Measurements from ENCODE around the gene TTC34.

TTC34 gene

DNA sequence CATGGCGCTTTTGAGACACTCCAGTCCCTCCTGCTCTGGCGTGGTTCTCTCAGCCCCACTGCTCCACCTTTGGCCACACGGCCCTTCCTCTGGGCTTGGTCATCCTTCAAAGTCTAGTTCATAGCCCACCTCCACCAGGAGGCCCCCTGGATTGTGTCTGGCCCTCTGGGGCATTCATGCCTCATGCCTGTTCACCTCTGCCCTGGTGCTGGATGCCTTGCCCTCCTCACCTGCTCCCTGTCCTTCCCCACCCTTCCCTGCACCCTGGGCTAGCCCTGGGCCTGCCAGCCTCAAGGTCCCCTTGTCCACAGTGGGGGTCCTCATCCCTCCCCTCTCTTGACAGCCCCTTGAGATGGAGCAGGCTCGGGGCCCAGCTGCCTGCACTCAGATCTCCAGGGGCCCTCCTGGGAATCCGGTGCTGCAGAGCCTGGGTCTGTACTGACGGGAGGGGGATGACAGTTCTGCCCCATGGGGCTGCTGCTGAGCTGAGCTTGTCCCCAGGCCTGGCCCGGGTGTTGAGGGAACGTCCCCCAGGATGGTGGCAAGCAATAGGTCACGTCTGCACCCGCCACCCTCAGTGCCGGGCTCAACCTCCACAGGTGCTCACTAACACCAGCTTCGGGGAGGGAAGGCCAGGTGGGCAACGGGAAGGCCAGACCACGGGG is 196.5 kb downstream of the TTC34 start:
- no peak for DNase-seq (ENCODE audit: low spot score)

DNA sequence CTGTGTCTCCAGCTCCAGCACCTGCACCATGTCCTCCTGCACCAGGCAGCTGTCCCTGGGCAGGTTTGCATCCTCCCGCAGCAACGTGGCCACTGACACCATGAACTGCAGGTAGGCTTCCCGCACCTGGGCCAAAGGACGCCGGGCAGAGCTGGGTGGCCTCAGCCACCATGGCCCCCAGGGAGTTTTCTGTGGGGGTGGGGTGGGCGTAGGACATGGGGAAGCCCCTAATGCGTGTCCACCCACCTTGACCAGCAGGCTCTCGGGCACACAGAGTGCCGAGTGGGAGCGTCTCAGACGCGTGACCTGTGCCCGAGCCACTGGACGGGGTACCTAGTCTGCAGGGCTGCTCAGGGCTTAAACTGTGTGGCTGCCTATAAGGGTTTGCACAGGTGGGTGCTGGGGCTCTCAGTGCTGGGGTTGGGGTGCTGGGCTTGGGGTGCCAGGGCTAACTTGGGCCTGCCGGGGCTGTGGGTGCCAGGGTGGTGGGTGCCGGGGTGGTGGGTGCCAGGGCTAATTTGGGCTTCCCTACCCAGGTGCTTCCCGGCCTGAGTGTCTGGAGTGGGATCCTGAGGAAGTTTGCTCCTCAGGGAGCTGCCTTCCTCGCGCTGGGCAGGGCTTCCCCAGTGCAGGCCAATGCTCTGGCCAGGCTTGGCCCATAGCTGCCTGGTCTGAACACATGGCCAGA is 197.2 kb downstream of the TTC34 start:
- DNase-seq (ENCODE audit: low spot score) = no peak

GRCh38 chr1:2603521-2604155 is 197.9 kb downstream of the TTC34 start:
- DNase-seq (ENCODE audit: low spot score) = no peak

GRCh38 chr1:2602866-2603520 is 198.5 kb downstream of the TTC34 start:
- DNase-seq (ENCODE audit: low spot score) = no peak

GRCh38 chr1:2602311-2602835 is 199.1 kb downstream of the TTC34 start:
- no peak for DNase-seq (ENCODE audit: low spot score)

DNA sequence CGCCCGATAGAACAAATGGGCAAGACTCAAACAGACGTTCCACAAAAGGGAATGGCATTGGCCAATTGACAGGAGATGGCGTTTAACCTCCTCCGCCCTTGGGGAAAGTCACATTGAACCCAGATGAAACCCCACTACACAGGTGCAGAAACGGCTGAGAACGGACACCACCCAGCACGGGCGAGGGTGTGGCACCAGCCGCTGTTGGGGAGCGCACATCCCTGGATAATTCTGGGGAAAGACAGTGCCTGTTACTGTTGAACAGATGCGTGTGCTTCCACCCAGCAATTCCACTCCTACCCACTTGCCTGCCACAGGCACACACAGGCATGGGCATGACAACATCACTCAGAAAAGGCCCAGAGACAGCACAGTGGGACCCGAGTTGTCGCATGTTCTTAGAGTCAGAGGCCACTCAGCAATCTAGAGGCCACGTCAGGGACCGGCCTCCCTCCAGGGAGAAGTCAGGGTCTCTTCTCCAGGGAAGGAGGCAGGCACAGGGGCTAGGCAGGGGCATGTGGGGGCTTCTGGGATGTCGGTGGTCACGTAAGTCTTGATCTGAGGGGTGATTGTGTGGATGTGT is 199.7 kb downstream of the TTC34 start:
- DNase-seq (ENCODE audit: low spot score) = no peak

GRCh38 chr1:2598329-2598931 is 203.1 kb downstream of the TTC34 start:
- DNase-seq (ENCODE audit: low spot score) = no peak

GRCh38 chr1:2597441-2598328 is 203.8 kb downstream of the TTC34 start:
- no peak for DNase-seq (ENCODE audit: low spot score)

- no peak for DNase-seq (ENCODE audit: low spot score)
These were observed 204.8 kb downstream of the TTC34 start for GRCh38 chr1:2596530-2597333.

DNA sequence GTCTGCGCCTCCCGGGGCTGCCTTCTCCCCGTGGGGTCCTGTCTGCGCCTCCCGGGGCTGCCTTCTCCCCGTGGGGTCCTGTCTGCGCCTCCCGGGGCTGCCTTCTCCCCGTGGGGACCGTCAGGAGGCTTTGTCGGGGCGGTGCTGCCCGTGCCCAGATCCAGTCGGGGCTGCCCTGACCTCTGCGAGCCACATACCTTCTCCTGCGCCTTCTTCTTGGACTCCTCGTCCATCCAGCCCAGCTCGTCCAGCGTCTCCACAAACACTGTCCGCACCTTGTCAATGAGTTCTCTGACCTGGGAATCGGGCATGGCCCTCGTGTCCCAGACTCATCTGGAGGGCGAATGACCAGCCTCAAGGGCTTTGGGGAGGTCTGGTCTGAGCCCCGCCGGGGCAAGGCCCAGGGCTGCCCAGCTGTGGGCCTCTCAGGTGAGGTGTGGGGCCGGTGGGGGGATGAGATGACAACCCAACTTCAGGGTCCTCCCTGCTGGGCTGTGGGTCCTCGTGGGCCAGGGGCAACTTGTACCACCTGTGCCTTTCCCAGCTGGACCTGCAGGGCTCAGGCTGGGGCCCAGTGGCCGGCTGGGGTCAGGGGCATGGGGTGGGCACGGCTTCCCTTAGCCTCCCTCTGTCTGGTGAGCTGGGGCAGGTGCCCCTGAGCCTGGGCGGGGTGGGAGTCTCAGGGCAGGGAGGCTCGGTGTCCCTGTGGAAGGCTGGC is 205.5 kb downstream of the TTC34 start:
- no peak for DNase-seq (ENCODE audit: low spot score)

GRCh38 chr1:2595261-2595811 is 206.2 kb downstream of the TTC34 start:
- DNase-seq (ENCODE audit: low spot score) = no peak

DNA sequence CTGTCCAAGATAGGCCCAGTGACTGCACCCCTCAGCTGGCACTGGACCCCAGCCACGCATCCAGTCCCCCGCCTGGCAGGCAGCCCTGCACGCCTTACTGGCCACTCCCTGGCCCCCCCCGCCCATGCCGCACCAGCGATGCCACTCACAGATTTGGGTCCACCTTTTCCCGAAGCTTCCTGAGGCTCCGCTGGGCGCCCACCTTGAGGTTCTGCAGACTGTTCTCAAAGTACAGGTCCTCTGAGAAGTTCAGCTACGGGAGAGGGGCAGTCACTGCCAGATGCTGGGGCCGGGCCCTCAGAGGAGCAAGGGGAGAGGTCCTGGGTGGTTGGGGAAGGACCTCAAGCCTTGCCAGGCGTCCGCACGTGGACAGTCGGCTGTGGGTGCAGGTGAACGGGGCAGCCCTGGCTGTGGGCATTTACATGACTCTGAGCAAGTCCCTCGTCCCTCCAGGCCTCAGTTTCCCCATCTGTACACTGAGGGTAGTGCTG is 206.8 kb downstream of the TTC34 start:
- DNase-seq (ENCODE audit: low spot score) = no peak

DNA sequence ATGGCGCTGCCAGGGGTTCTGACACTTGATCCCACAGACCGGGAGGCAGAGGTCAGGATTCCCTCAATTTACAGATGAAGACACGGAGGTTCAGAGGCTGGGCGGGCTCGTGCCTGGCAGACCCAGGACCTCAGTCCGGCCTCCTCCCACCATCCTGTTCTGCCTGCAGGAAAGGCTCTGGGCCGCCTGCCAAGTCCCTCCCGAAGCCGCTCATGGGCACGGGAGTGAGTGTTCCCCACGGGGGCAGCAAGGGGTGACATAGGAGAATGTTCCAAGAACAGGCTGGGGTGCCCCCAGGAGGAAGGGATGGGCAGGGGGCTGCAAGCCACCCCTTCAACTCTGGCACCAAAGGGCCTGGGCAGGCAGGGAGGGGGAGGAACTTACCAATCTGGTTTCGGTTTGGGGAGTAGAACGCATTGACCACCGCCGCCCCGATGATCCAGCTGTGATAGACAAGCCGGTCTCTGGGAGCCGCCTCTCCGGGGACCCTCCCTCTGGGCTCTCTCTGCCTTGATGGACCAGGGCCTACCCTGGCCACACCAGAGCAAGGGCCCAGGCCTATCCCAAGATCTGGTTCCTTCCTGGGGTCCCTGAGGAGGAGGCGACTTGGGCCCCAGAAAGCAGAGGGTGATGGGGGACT is 207.4 kb downstream of the TTC34 start:
- no peak for DNase-seq (ENCODE audit: low spot score)

DNA sequence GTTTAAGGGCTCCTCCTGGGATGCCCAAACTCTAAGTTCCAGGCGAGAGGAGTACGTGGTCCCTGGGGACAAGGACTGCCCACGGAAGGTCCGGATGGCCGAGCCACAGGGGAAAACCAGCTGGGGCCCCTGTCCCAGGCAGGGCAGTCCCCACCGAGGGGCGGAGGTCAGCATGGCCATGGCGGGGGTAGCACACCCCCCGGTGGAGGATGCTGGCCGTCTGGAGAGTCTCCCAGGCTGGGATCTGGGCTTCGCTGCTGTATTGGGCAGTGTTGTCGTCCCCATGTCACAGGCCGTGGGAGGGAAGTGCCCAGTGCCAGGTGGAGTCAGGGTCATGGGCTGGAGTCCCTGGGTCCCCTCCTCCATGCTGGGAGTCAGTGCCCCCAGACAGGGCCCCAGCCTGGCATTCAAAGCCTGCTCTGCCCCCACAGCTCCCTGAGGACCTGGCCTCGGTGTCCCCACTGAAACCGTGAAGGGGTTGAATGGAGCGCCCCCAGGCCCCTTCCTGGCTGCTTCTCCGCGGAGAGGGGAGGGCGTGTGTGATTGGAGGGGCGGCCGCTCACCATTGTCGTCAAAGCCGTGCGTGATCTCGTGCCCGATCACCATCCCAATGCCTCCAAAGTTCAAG is 208.1 kb downstream of the TTC34 start:
- no peak for DNase-seq (ENCODE audit: low spot score)

GRCh38 chr1:2592672-2593071 is 208.8 kb downstream of the TTC34 start:
- no peak for DNase-seq (ENCODE audit: low spot score)

GRCh38 chr1:2591581-2592261 is 209.8 kb downstream of the TTC34 start:
- no peak for DNase-seq (ENCODE audit: low spot score)

GRCh38 chr1:2591233-2591580 is 210.3 kb downstream of the TTC34 start:
- no peak for DNase-seq (ENCODE audit: low spot score)
